HepG2 (cell line): ENCODE results near the gene RASSF4. TPM values are rescaled to one million over a fixed set of nuclear protein-coding genes. Genes with fewer than 3 reads are reported as not detected.
A peak's percentile ranks its signal among the peaks of the same experiment; 100 is the strongest.

Experiments
- CSRNP1 ChIP-seq: sonication (generic); formaldehyde crosslinking; IDR thresholded peaks from 2 replicates; pipeline ENCODE4 v1.8.1; 2023; ENCODE audit warnings: mild to moderate bottlenecking, missing genetic modification reagents
- DZIP1 ChIP-seq: sonication (generic); formaldehyde crosslinking; IDR thresholded peaks from 2 replicates; pipeline ENCODE4 v1.5.0; 2020; ENCODE audit warnings: mild to moderate bottlenecking, missing genetic modification reagents
- HOXD1 ChIP-seq: sonication (generic); formaldehyde crosslinking; IDR thresholded peaks from 2 replicates; pipeline ENCODE4 v1.5.0; 2020; ENCODE audit warnings: missing genetic modification reagents
- NFE2L2 ChIP-seq: fragments of 150-350 bp; IDR thresholded peaks from 2 replicates; pipeline ENCODE4 v1.6.1; 2014; ENCODE audit warnings: low read length
- NR2C2 ChIP-seq: sonication (generic); formaldehyde crosslinking; IDR thresholded peaks from 2 replicates; pipeline ENCODE4 v1.4.0; 2020; ENCODE audit warnings: missing genetic modification reagents, mild to moderate bottlenecking, moderate library complexity, borderline replicate concordance
- POLR2AphosphoS5 ChIP-seq: IDR thresholded peaks from 2 replicates; pipeline ENCODE4 v1.6.1; 2012; ENCODE audit warnings: low read depth, low read length
- RBM39 ChIP-seq: fragments of 200-400 bp; formaldehyde crosslinking; IDR thresholded peaks from one replicate; pipeline ENCODE4 v1.6.1; 2018; ENCODE audit warnings: antibody characterized with exemption, mild to moderate bottlenecking, low read depth, low read length; ENCODE audit not compliant: poor library complexity, severe bottlenecking
- SAP130 ChIP-seq: IDR thresholded peaks from 2 replicates; pipeline ENCODE4 v1.6.1; 2016; ENCODE audit warnings: low read depth
- ZEB1 ChIP-seq: IDR thresholded peaks from 2 replicates; pipeline ENCODE4 v1.6.1; 2012; ENCODE audit warnings: mild to moderate bottlenecking, low read depth, inconsistent platforms; ENCODE audit not compliant: insufficient replicate concordance
- ZFP62 ChIP-seq: sonication (generic); formaldehyde crosslinking; IDR thresholded peaks from 2 replicates; pipeline ENCODE4 v1.4.0; 2020; ENCODE audit warnings: missing genetic modification reagents
- ZIK1 ChIP-seq: sonication (generic); formaldehyde crosslinking; IDR thresholded peaks from 2 replicates; pipeline ENCODE4 v1.5.0; 2020; ENCODE audit warnings: mild to moderate bottlenecking, low read depth, missing genetic modification reagents, borderline replicate concordance
- ZNF224 ChIP-seq: sonication (generic); formaldehyde crosslinking; IDR thresholded peaks from 2 replicates; pipeline ENCODE4 v1.5.0; 2020; ENCODE audit warnings: mild to moderate bottlenecking, missing genetic modification reagents
- ZNF264 ChIP-seq: sonication (generic); formaldehyde crosslinking; IDR thresholded peaks from 2 replicates; pipeline ENCODE4 v1.4.0; 2020; ENCODE audit warnings: missing genetic modification reagents
- ZNF549 ChIP-seq: sonication (generic); formaldehyde crosslinking; IDR thresholded peaks from 2 replicates; pipeline ENCODE4 v1.5.0; 2020; ENCODE audit warnings: missing genetic modification reagents
- ZNF572 ChIP-seq: sonication (generic); formaldehyde crosslinking; IDR thresholded peaks from 2 replicates; pipeline ENCODE4 v1.5.1; 2020; ENCODE audit warnings: mild to moderate bottlenecking, missing genetic modification reagents
- ZNF724P ChIP-seq: sonication (generic); formaldehyde crosslinking; IDR thresholded peaks from 2 replicates; pipeline ENCODE4 v1.8.0; 2022; ENCODE audit warnings: missing genetic modification reagents, borderline replicate concordance
- polyA plus RNA-seq, 8 experiments: library from polyadenylated mRNA; depleted of rRNA in 3 of 8; stranded (reverse) in 7 of 8; unstranded in 1 of 8; fragments of >200 nt; fragmentation: Illumina TruSeq in 4 of 8; extraction: Trizol in 4 of 8; gene quantifications; 2 replicates each; pipeline versions ENCODE4 v1.2.1 to v1.2.3, GENCODE V29; 2011 to 2016; ENCODE audit warnings: low read depth in 4 of 8, missing spikeins in 1 of 8, mixed read lengths in 1 of 8; ENCODE audit not compliant: insufficient read depth in 1 of 8
- total RNA-seq, 5 experiments: library from RNA; depleted of rRNA; stranded (reverse); fragments of >200 nt; fragmentation: Illumina TruSeq; extraction: Trizol; gene quantifications; 2 replicates each; pipeline ENCODE4 v1.2.3, GENCODE V29; 2016; ENCODE audit warnings: low read depth in 1 of 5
- TF ChIP-seq, protein P1 (sequence below): sonication (generic); formaldehyde crosslinking; IDR thresholded peaks from 2 replicates; pipeline ENCODE4 v1.4.0; 2020; ENCODE audit warnings: missing genetic modification reagents, borderline replicate concordance
- TF ChIP-seq, protein P2 (sequence below): sonication (generic); formaldehyde crosslinking; IDR thresholded peaks from 2 replicates; pipeline ENCODE4 v1.4.0; 2020; ENCODE audit warnings: mild to moderate bottlenecking, missing genetic modification reagents
- TF ChIP-seq, protein P3 (sequence below), 2 experiments: fragments of 450-650 bp in 1 of 2; sonication (generic) in 1 of 2; formaldehyde crosslinking; IDR thresholded peaks; 2 replicates each; pipeline versions ENCODE4 v1.5.0 to v1.8.0; 2020 to 2022; ENCODE audit warnings: mild to moderate bottlenecking in 1 of 2, missing genetic modification reagents in 1 of 2

The RASSF4 gene
- total and polyA plus RNA-seq, 2 of the 13 experiments (the other 11 are each of a cell fraction or from before 2014, with no cell fraction given), result 34.0 to 51.7 TPM

- TF ChIP-seq ZEB1 (no peak), ZNF572 (CRISPR knock-in tag) (no peak; the same call in 1 of the 2 replicates), ZNF264 (peak; percentile 72; the same call in 1 of the 2 replicates), ZNF549 (no peak), DZIP1 (no peak), HOXD1 (CRISPR knock-in tag) (peak; percentile 96), CSRNP1 (no peak), POLR2AphosphoS5 (peak; percentile 19; the same call in 1 of the 2 replicates), ZNF724P (CRISPR knock-in tag) (no peak; the same call in 1 of the 2 replicates), ZIK1 (CRISPR knock-in tag) (no peak), ZNF224 (CRISPR knock-in tag) (0 out of 2 replicates have a peak, but pooled peaks have one; percentile 46), SAP130 (CRISPR knock-in tag) (peak; percentile 73; the same call in 1 of the 2 replicates), RBM39 (no peak), ZFP62 (CRISPR knock-in tag) (no peak), NR2C2 (CRISPR knock-in tag) (peak; percentile 89), NFE2L2 (no peak; the same call in 1 of the 2 replicates)
- TF ChIP-seq, protein P1, sequence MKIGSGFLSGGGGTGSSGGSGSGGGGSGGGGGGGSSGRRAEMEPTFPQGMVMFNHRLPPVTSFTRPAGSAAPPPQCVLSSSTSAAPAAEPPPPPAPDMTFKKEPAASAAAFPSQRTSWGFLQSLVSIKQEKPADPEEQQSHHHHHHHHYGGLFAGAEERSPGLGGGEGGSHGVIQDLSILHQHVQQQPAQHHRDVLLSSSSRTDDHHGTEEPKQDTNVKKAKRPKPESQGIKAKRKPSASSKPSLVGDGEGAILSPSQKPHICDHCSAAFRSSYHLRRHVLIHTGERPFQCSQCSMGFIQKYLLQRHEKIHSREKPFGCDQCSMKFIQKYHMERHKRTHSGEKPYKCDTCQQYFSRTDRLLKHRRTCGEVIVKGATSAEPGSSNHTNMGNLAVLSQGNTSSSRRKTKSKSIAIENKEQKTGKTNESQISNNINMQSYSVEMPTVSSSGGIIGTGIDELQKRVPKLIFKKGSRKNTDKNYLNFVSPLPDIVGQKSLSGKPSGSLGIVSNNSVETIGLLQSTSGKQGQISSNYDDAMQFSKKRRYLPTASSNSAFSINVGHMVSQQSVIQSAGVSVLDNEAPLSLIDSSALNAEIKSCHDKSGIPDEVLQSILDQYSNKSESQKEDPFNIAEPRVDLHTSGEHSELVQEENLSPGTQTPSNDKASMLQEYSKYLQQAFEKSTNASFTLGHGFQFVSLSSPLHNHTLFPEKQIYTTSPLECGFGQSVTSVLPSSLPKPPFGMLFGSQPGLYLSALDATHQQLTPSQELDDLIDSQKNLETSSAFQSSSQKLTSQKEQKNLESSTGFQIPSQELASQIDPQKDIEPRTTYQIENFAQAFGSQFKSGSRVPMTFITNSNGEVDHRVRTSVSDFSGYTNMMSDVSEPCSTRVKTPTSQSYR (CRISPR knock-in tag), result peak; percentile 31; the same call in 1 of the 2 replicates
- TF ChIP-seq, protein P2, sequence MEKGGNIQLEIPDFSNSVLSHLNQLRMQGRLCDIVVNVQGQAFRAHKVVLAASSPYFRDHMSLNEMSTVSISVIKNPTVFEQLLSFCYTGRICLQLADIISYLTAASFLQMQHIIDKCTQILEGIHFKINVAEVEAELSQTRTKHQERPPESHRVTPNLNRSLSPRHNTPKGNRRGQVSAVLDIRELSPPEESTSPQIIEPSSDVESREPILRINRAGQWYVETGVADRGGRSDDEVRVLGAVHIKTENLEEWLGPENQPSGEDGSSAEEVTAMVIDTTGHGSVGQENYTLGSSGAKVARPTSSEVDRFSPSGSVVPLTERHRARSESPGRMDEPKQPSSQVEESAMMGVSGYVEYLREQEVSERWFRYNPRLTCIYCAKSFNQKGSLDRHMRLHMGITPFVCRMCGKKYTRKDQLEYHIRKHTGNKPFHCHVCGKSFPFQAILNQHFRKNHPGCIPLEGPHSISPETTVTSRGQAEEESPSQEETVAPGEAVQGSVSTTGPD (CRISPR knock-in tag), result peak; percentile 60; the same call in 1 of the 2 replicates
- TF ChIP-seq, protein P3, sequence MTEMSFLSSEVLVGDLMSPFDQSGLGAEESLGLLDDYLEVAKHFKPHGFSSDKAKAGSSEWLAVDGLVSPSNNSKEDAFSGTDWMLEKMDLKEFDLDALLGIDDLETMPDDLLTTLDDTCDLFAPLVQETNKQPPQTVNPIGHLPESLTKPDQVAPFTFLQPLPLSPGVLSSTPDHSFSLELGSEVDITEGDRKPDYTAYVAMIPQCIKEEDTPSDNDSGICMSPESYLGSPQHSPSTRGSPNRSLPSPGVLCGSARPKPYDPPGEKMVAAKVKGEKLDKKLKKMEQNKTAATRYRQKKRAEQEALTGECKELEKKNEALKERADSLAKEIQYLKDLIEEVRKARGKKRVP (CRISPR knock-in tag; IDR thresholded peaks at IDR 0.05), result peak in 1 of 2 experiments; percentile 73; a peak in 2 of 4 replicates
Observed at GRCh38 chr10:44980309-44981171, 20.9 kb downstream of the RASSF4 start (continued).
